ENCODE results near the gene GNG12. TPM values are rescaled to one million over a fixed set of nuclear protein-coding genes. Genes with fewer than 3 reads are reported as not detected.

GNG12 gene
- polyA plus RNA-seq, 2 donors: 21.8 to 38.8 TPM

DNA sequence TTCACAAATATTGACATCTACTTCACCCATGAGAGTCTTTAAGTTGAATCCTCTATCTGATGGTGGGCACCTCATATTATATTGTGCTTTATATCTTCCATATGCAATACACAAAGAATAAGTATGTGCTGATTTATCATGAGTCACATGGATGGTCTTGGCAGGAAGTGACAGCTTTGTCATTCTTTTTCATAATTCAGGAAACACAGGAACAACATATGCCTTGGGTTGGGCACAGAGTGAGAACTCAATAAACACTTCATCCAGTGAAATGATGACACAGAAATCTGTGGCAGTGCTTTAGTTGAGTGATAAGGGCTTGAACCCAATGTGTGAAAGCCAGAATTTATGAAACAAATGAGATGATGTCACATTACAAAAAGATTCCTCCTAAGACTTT is 107.0 kb downstream of the GNG12 start:
- Histone ChIP-seq H3K9me3 (ENCODE audit: control insufficient read depth in 2 of 2, insufficient read depth in 1 of 2, low read depth in 1 of 2, low read length in 1 of 2) (no peaks in the 10 kb centered on the region), H3K27ac (ENCODE audit: low read depth in 2 of 2, low read length in 1 of 2) (peak overlapping the region; percentile 44 to 57), H3K4me3 (ENCODE audit: low read depth in 1 of 2, low read length in 2 of 2) (no peak overlapping the region), H3K27me3 (ENCODE audit: control insufficient read depth in 1 of 2, insufficient read depth in 2 of 2, low read length in 2 of 2) (no peaks in the 10 kb centered on the region), H3K36me3 (ENCODE audit: control insufficient read depth in 2 of 2, insufficient read depth in 2 of 2, low read length in 1 of 2) (no peaks in the 10 kb centered on the region), H3K4me1 (ENCODE audit: control insufficient read depth in 2 of 2, insufficient read depth in 2 of 2, low read length in 1 of 2) (peaks cover 0 to 3% of the 10 kb centered on the region in 2 donors)

- no peak overlapping the region for H3K4me3 ChIP-seq (ENCODE audit: low read depth in 1 of 2, low read length in 2 of 2)
- WGBS, 2 donors: 27 to 41% methylated on average over 3 of the region's 3 CpGs
- no peaks in the 10 kb centered on the region for H3K9me3 ChIP-seq (ENCODE audit: control insufficient read depth in 2 of 2, insufficient read depth in 1 of 2, low read depth in 1 of 2, low read length in 1 of 2)
- no peaks in the 10 kb centered on the region for H3K27me3 ChIP-seq (ENCODE audit: control insufficient read depth in 1 of 2, insufficient read depth in 2 of 2, low read length in 2 of 2)
- H3K36me3 ChIP-seq (ENCODE audit: control insufficient read depth in 2 of 2, insufficient read depth in 2 of 2, low read length in 1 of 2): no peaks in the 10 kb centered on the region
- H3K4me1 ChIP-seq (ENCODE audit: control insufficient read depth in 2 of 2, insufficient read depth in 2 of 2, low read length in 1 of 2): peaks cover 0 to 3% of the 10 kb centered on the region in 2 donors
- peak overlapping the region; percentile 63 to 67 for H3K27ac ChIP-seq (ENCODE audit: low read depth in 2 of 2, low read length in 1 of 2)
These were observed 108.2 kb downstream of the GNG12 start for GRCh38 chr1:67724928-67725560.

- 19 to 31% methylated on average over 2 of the region's 2 CpGs for WGBS, 2 donors
These were observed 109.6 kb downstream of the GNG12 start for GRCh38 chr1:67723620-67724019.

GRCh38 chr1:67723126-67723525 is 110.1 kb downstream of the GNG12 start:
- Histone ChIP-seq H3K27ac (ENCODE audit: low read depth in 2 of 2, low read length in 1 of 2) (peak overlapping the region; percentile 49 to 53), H3K4me1 (ENCODE audit: control insufficient read depth in 2 of 2, insufficient read depth in 2 of 2, low read length in 1 of 2) (peaks cover 0 to 3% of the 10 kb centered on the region in 2 donors), H3K9me3 (ENCODE audit: control insufficient read depth in 2 of 2, insufficient read depth in 1 of 2, low read depth in 1 of 2, low read length in 1 of 2) (no peaks in the 10 kb centered on the region), H3K36me3 (ENCODE audit: control insufficient read depth in 2 of 2, insufficient read depth in 2 of 2, low read length in 1 of 2) (no peaks in the 10 kb centered on the region), H3K27me3 (ENCODE audit: control insufficient read depth in 1 of 2, insufficient read depth in 2 of 2, low read length in 2 of 2) (no peaks in the 10 kb centered on the region), H3K4me3 (ENCODE audit: low read depth in 1 of 2, low read length in 2 of 2) (no peak overlapping the region)
- 60 to 71% methylated on average over 1 of the region's 1 CpG for WGBS, 2 donors

More at GRCh38 chr1:67723620-67724019, 109.6 kb downstream of the GNG12 start:
- no peaks in the 10 kb centered on the region for H3K27me3 ChIP-seq (ENCODE audit: control insufficient read depth in 1 of 2, insufficient read depth in 2 of 2, low read length in 2 of 2)
- no peak overlapping the region for H3K4me3 ChIP-seq (ENCODE audit: low read depth in 1 of 2, low read length in 2 of 2)
- H3K27ac ChIP-seq (ENCODE audit: low read depth in 2 of 2, low read length in 1 of 2): peak overlapping the region; percentile 36 to 53
- peaks cover 0 to 3% of the 10 kb centered on the region in 2 donors for H3K4me1 ChIP-seq (ENCODE audit: control insufficient read depth in 2 of 2, insufficient read depth in 2 of 2, low read length in 1 of 2)
- H3K36me3 ChIP-seq (ENCODE audit: control insufficient read depth in 2 of 2, insufficient read depth in 2 of 2, low read length in 1 of 2): no peaks in the 10 kb centered on the region
- H3K9me3 ChIP-seq (ENCODE audit: control insufficient read depth in 2 of 2, insufficient read depth in 1 of 2, low read depth in 1 of 2, low read length in 1 of 2): no peaks in the 10 kb centered on the region

GRCh38 chr1:67722292-67722944 is 110.8 kb downstream of the GNG12 start:
- WGBS, 2 donors: 77 to 81% methylated on average over 4 of the region's 4 CpGs
- Histone ChIP-seq H3K27me3 (ENCODE audit: control insufficient read depth in 1 of 2, insufficient read depth in 2 of 2, low read length in 2 of 2) (no peaks in the 10 kb centered on the region), H3K4me1 (ENCODE audit: control insufficient read depth in 2 of 2, insufficient read depth in 2 of 2, low read length in 1 of 2) (peaks cover 0 to 3% of the 10 kb centered on the region in 2 donors), H3K4me3 (ENCODE audit: low read depth in 1 of 2, low read length in 2 of 2) (no peak overlapping the region), H3K9me3 (ENCODE audit: control insufficient read depth in 2 of 2, insufficient read depth in 1 of 2, low read depth in 1 of 2, low read length in 1 of 2) (no peaks in the 10 kb centered on the region), H3K36me3 (ENCODE audit: control insufficient read depth in 2 of 2, insufficient read depth in 2 of 2, low read length in 1 of 2) (no peaks in the 10 kb centered on the region), H3K27ac (ENCODE audit: low read depth in 2 of 2, low read length in 1 of 2) (peak overlapping the region in 1 of 2 donors; percentile 58)

GRCh38 chr1:67721650-67722291 is 111.5 kb downstream of the GNG12 start:
- Histone ChIP-seq H3K27me3 (ENCODE audit: control insufficient read depth in 1 of 2, insufficient read depth in 2 of 2, low read length in 2 of 2) (no peaks in the 10 kb centered on the region), H3K4me1 (ENCODE audit: control insufficient read depth in 2 of 2, insufficient read depth in 2 of 2, low read length in 1 of 2) (peaks cover 0 to 3% of the 10 kb centered on the region in 2 donors), H3K4me3 (ENCODE audit: low read depth in 1 of 2, low read length in 2 of 2) (no peak overlapping the region), H3K36me3 (ENCODE audit: control insufficient read depth in 2 of 2, insufficient read depth in 2 of 2, low read length in 1 of 2) (no peaks in the 10 kb centered on the region), H3K9me3 (ENCODE audit: control insufficient read depth in 2 of 2, insufficient read depth in 1 of 2, low read depth in 1 of 2, low read length in 1 of 2) (no peaks in the 10 kb centered on the region), H3K27ac (ENCODE audit: low read depth in 2 of 2, low read length in 1 of 2) (peak overlapping the region in 1 of 2 donors; percentile 58)
- WGBS, 2 donors: 84% methylated on average over 2 of the region's 2 CpGs

DNA sequence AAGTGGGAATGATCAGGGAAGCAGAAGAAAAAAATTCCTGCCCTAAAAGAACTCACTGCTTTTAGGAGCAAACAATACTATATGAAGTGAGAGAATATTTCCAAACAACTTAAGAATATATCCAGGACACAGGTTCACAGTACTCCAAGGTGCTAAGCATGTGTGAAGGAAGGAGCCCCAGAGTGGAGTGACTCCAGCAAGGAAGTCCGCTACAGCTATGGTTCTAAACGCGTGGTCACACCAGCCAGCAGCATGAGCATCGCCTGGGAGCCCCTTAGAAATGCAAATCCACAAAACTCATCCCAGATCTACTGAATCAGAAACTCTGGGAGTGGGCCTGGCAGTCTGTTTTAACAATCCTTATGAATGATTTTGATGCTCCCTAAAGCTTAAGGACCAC is 112.2 kb downstream of the GNG12 start:
- H3K4me3 ChIP-seq (ENCODE audit: low read depth in 1 of 2, low read length in 2 of 2): no peak overlapping the region
- H3K36me3 ChIP-seq (ENCODE audit: control insufficient read depth in 2 of 2, insufficient read depth in 2 of 2, low read length in 1 of 2): no peaks in the 10 kb centered on the region
- H3K27ac ChIP-seq (ENCODE audit: low read depth in 2 of 2, low read length in 1 of 2): no peak overlapping the region
- peaks cover 0 to 5% of the 10 kb centered on the region in 2 donors for H3K4me1 ChIP-seq (ENCODE audit: control insufficient read depth in 2 of 2, insufficient read depth in 2 of 2, low read length in 1 of 2)
- no peaks in the 10 kb centered on the region for H3K9me3 ChIP-seq (ENCODE audit: control insufficient read depth in 2 of 2, insufficient read depth in 1 of 2, low read depth in 1 of 2, low read length in 1 of 2)
- 93 to 94% methylated on average over 4 of the region's 4 CpGs for WGBS, 2 donors
- no peaks in the 10 kb centered on the region for H3K27me3 ChIP-seq (ENCODE audit: control insufficient read depth in 1 of 2, insufficient read depth in 2 of 2, low read length in 2 of 2)

- peaks cover 0 to 7% of the 10 kb centered on the region in 2 donors for H3K4me1 ChIP-seq (ENCODE audit: control insufficient read depth in 2 of 2, insufficient read depth in 2 of 2, low read length in 1 of 2)
- H3K27ac ChIP-seq (ENCODE audit: low read depth in 2 of 2, low read length in 1 of 2): no peak overlapping the region
- H3K27me3 ChIP-seq (ENCODE audit: control insufficient read depth in 1 of 2, insufficient read depth in 2 of 2, low read length in 2 of 2): no peaks in the 10 kb centered on the region
- H3K36me3 ChIP-seq (ENCODE audit: control insufficient read depth in 2 of 2, insufficient read depth in 2 of 2, low read length in 1 of 2): no peaks in the 10 kb centered on the region
- H3K4me3 ChIP-seq (ENCODE audit: low read depth in 1 of 2, low read length in 2 of 2): no peak overlapping the region
- 82 to 88% methylated on average over 6 of the region's 6 CpGs for WGBS, 2 donors
- no peaks in the 10 kb centered on the region for H3K9me3 ChIP-seq (ENCODE audit: control insufficient read depth in 2 of 2, insufficient read depth in 1 of 2, low read depth in 1 of 2, low read length in 1 of 2)
These were observed 113.7 kb downstream of the GNG12 start for GRCh38 chr1:67719329-67720196.

- peaks cover 2 to 8% of the 10 kb centered on the region in 2 donors for H3K4me1 ChIP-seq (ENCODE audit: control insufficient read depth in 2 of 2, insufficient read depth in 2 of 2, low read length in 1 of 2)
- 88 to 90% methylated on average over 4 of the region's 4 CpGs for WGBS, 2 donors
- peak overlapping the region in 1 of 2 donors; percentile 28 for H3K27ac ChIP-seq (ENCODE audit: low read depth in 2 of 2, low read length in 1 of 2)
These were observed 115.4 kb downstream of the GNG12 start for GRCh38 chr1:67717876-67718275.

More at GRCh38 chr1:67717876-67718275, 115.4 kb downstream of the GNG12 start:
- Histone ChIP-seq H3K27me3 (ENCODE audit: control insufficient read depth in 1 of 2, insufficient read depth in 2 of 2, low read length in 2 of 2) (no peaks in the 10 kb centered on the region), H3K36me3 (ENCODE audit: control insufficient read depth in 2 of 2, insufficient read depth in 2 of 2, low read length in 1 of 2) (no peaks in the 10 kb centered on the region), H3K4me3 (ENCODE audit: low read depth in 1 of 2, low read length in 2 of 2) (no peak overlapping the region), H3K9me3 (ENCODE audit: control insufficient read depth in 2 of 2, insufficient read depth in 1 of 2, low read depth in 1 of 2, low read length in 1 of 2) (no peaks in the 10 kb centered on the region)

Measured in esophagus (tissue), 2 donors.